HL-60/S4 (cell line): ENCODE data around the gene MAGI1.

Experiments
- in situ Hi-C: fragments of 300-500 bp; cut with MboI; formaldehyde crosslinking; loops from 2 replicates; pipeline ENCODE4 v1.14.3; 2022; ENCODE audit warnings: low sequenced_read_pairs

MAGI1 gene

GRCh38 chr3:65685621-65686235 is 353.0 kb downstream of the MAGI1 start:
- in situ Hi-C loops = no loop called here

GRCh38 chr3:65678516-65678915 is 360.2 kb downstream of the MAGI1 start:
- in situ Hi-C loops = no loop called here

GRCh38 chr3:65677486-65678010 is 361.2 kb downstream of the MAGI1 start:
- in situ Hi-C loops = no loop called here

GRCh38 chr3:65676580-65676979 is 362.1 kb downstream of the MAGI1 start:
- in situ Hi-C loops = no loop called here

- in situ Hi-C loops = no loop called here
These were observed 363.7 kb downstream of the MAGI1 start for GRCh38 chr3:65675011-65675410.

GRCh38 chr3:65674226-65674625 is 364.5 kb downstream of the MAGI1 start:
- in situ Hi-C loops = no loop called here

- in situ Hi-C loops = no loop called here
These were observed 365.6 kb downstream of the MAGI1 start for GRCh38 chr3:65672871-65673815.

- in situ Hi-C loops = no loop called here
These were observed 366.7 kb downstream of the MAGI1 start for GRCh38 chr3:65672061-65672460.

GRCh38 chr3:65671004-65671403 is 367.7 kb downstream of the MAGI1 start:
- in situ Hi-C loops = no loop called here

- in situ Hi-C loops = no loop called here
These were observed 369.4 kb downstream of the MAGI1 start for GRCh38 chr3:65669163-65669875.

GRCh38 chr3:65667963-65668362 is 370.8 kb downstream of the MAGI1 start:
- in situ Hi-C loops = no loop called here

GRCh38 chr3:65666448-65667091 is 372.1 kb downstream of the MAGI1 start:
- in situ Hi-C loops = no loop called here

GRCh38 chr3:65665915-65666314 is 372.8 kb downstream of the MAGI1 start:
- in situ Hi-C loops = no loop called here

GRCh38 chr3:65664931-65665330 is 373.8 kb downstream of the MAGI1 start:
- in situ Hi-C loops = no loop called here

- in situ Hi-C loops = no loop called here
These were observed 374.3 kb downstream of the MAGI1 start for GRCh38 chr3:65664446-65664845.

- in situ Hi-C loops = no loop called here
These were observed 376.6 kb downstream of the MAGI1 start for GRCh38 chr3:65662095-65662494.

- in situ Hi-C loops = no loop called here
These were observed 378.6 kb downstream of the MAGI1 start for GRCh38 chr3:65660000-65660598.

GRCh38 chr3:65659396-65659795 is 379.3 kb downstream of the MAGI1 start:
- in situ Hi-C loops = no loop called here

GRCh38 chr3:65658401-65658800 is 380.3 kb downstream of the MAGI1 start:
- in situ Hi-C loops = no loop called here

- in situ Hi-C loops = no loop called here
These were observed 383.7 kb downstream of the MAGI1 start for GRCh38 chr3:65655061-65655460.
